ENCODE data around the gene RNF208.

The RNF208 gene

GRCh38 chr9:137226338-137227053 is 4.5 kb upstream of the RNF208 start:
- no peak for DNase-seq

- no peak for DNase-seq
Measured at GRCh38 chr9:137225699-137226331, 3.8 kb upstream of the RNF208 start.

- DNase-seq, result no peak
Measured at GRCh38 chr9:137224830-137225694, 3.0 kb upstream of the RNF208 start, which contains the start of gene CYSRT1. Gene CYSRT1 (plus strand): TSS chr9:137225174. CDS start chr9:137225622, 448 bp downstream.

- peak; percentile 96 for DNase-seq
Measured at GRCh38 chr9:137223078-137223970, 1.3 kb upstream of the RNF208 start.

- DNase-seq, result no peak
Measured at GRCh38 chr9:137221506-137222111, 431 bp downstream of the RNF208 start.

GRCh38 chr9:137221095-137221505 is 940 bp downstream of the RNF208 start:
- DNase-seq, result no peak

- no peak for DNase-seq
Measured at GRCh38 chr9:137220317-137221094, 1.5 kb downstream of the RNF208 start.

GRCh38 chr9:137219757-137220316 is 2.2 kb downstream of the RNF208 start:
- no peak for DNase-seq

- DNase-seq, result no peak
Measured at GRCh38 chr9:137218754-137219271, 3.2 kb downstream of the RNF208 start.

GRCh38 chr9:137218212-137218753 is 3.8 kb downstream of the RNF208 start:
- no peak for DNase-seq

- no peak for DNase-seq
Measured at GRCh38 chr9:137217276-137218211, 4.5 kb downstream of the RNF208 start.

GRCh38 chr9:137216188-137216965 is 5.7 kb downstream of the RNF208 start:
- no peak for DNase-seq

- no peak for DNase-seq
Measured at GRCh38 chr9:137215196-137215986, 6.6 kb downstream of the RNF208 start.

GRCh38 chr9:137214620-137215019 is 7.4 kb downstream of the RNF208 start:
- no peak for DNase-seq

- DNase-seq, result no peak
Measured at GRCh38 chr9:137213160-137214060, 8.6 kb downstream of the RNF208 start.

GRCh38 chr9:137212520-137212919 is 9.5 kb downstream of the RNF208 start:
- DNase-seq, result no peak
